H1 (cell line): Measurements from ENCODE around the gene PAK1IP1. TPM values are rescaled to one million over a fixed set of nuclear protein-coding genes. Genes with fewer than 3 reads are reported as not detected.

Experiments
- CBX5 ChIP-seq: fragments of 300-800, 300-1000 bp; sonication (generic); IDR thresholded peaks from 2 replicates; pipeline ENCODE4 v1.7.1; 2016; ENCODE audit warnings: antibody characterized with exemption, low read length, low read depth
- CHD2 ChIP-seq: IDR thresholded peaks from 2 replicates; pipeline ENCODE4 v1.6.1; 2012; ENCODE audit warnings: low read length, improper control_type of control experiment
- SP2 ChIP-seq: IDR thresholded peaks from 2 replicates; pipeline ENCODE4 v1.6.1; 2012; ENCODE audit warnings: mild to moderate bottlenecking, low read length, inconsistent platforms
- TAF1 ChIP-seq: IDR thresholded peaks from 2 replicates; pipeline ENCODE4 v1.6.1; 2011; ENCODE audit warnings: mild to moderate bottlenecking, low read depth, low read length
- polyA plus RNA-seq, 7 experiments: library from polyadenylated mRNA; depleted of rRNA in 3 of 7; stranded (reverse) in 5 of 7; unstranded in 2 of 7; fragments of >200 nt in 5 of 7; fragments of 200-250 nt in 2 of 7; gene quantifications; 1 replicate in 5 of 7; 2 replicates in 1 of 7; 4 replicates in 1 of 7; pipeline versions ENCODE4 v1.2.1 to v1.2.3, GENCODE V29; 2011 to 2013; ENCODE audit warnings: missing spikeins in 2 of 7, mixed read lengths in 2 of 7
- total RNA-seq: library from RNA; stranded (reverse); fragmentation: NEBNext Ultra II Directional; extraction: Animal tissue kit (Norgen Biotek cat#: 25700); gene quantifications from 2 replicates; pipeline ENCODE4 v1.2.1, GENCODE V29; 2021
- TF ChIP-seq, protein P1 (sequence below): IDR thresholded peaks from 2 replicates; pipeline ENCODE4 v1.6.1; 2012; ENCODE audit warnings: inconsistent platforms
- TF ChIP-seq, protein P2 (sequence below), 3 experiments: IDR thresholded peaks; 1 replicate in 2 of 3; 2 replicates in 1 of 3; pipeline versions ENCODE4 v1.5.1 to v1.6.1; 2011; ENCODE audit warnings: low read length in 3 of 3, mild to moderate bottlenecking in 3 of 3, inconsistent platforms in 2 of 3, low read depth in 1 of 3, moderate library complexity in 1 of 3; ENCODE audit not compliant: insufficient read depth in 1 of 3; ENCODE audit errors: control extremely low read depth in 1 of 3

Gene PAK1IP1
- total and polyA plus RNA-seq, 2 of the 8 experiments (the other 6 are each of a cell fraction or from before 2014, with no cell fraction given): 19.7 to 43.6 TPM

DNA sequence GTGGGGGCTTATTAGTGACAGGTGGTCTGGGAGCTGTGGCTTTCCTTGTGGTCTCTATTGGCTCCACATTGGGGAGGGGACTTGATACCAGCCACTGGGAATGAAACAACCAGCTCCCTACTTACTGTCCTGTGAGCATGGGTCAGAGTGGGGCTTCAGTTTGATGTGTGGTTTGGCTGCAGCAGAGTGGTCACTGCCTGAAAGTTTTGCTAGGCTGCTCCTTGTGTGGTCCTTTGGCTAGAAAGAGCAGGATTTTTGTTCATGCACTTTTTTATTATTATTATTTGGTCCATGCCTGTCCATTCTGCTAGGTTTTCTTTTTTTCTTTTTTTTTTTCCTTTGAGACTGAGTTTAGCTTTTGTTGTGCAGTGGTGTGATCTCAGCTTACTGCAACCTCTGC is 45.3 kb downstream of the PAK1IP1 start (continued):
- TF ChIP-seq, protein P1, sequence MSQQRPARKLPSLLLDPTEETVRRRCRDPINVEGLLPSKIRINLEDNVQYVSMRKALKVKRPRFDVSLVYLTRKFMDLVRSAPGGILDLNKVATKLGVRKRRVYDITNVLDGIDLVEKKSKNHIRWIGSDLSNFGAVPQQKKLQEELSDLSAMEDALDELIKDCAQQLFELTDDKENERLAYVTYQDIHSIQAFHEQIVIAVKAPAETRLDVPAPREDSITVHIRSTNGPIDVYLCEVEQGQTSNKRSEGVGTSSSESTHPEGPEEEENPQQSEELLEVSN: no peak
- no peak for TF ChIP-seq CHD2
- no peak for TF ChIP-seq CBX5
- no peak for TF ChIP-seq TAF1
- TF ChIP-seq, protein P2, sequence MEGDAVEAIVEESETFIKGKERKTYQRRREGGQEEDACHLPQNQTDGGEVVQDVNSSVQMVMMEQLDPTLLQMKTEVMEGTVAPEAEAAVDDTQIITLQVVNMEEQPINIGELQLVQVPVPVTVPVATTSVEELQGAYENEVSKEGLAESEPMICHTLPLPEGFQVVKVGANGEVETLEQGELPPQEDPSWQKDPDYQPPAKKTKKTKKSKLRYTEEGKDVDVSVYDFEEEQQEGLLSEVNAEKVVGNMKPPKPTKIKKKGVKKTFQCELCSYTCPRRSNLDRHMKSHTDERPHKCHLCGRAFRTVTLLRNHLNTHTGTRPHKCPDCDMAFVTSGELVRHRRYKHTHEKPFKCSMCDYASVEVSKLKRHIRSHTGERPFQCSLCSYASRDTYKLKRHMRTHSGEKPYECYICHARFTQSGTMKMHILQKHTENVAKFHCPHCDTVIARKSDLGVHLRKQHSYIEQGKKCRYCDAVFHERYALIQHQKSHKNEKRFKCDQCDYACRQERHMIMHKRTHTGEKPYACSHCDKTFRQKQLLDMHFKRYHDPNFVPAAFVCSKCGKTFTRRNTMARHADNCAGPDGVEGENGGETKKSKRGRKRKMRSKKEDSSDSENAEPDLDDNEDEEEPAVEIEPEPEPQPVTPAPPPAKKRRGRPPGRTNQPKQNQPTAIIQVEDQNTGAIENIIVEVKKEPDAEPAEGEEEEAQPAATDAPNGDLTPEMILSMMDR (IDR thresholded peaks at IDR 0.05; ENCODE audit: control extremely low read depth in 1 of 3, insufficient read depth in 1 of 3, low read depth in 1 of 3, low read length in 3 of 3): no peak
- TF ChIP-seq SP2: no peak
